GM18502 (cell line): ENCODE measurements around the gene ITPR3.
"Not testable (repeated sequence)": the region's sequence is repeated elsewhere in the genome, so short reads cannot be mapped to it uniquely, and the experiment has no call there.

ENCODE experiments used
- ATAC-seq: cut with Tn5 transposase; IDR thresholded peaks from one replicate; pipeline ENCODE4 v1.9.1; 2021; ENCODE audit warnings: mild to moderate bottlenecking; ENCODE audit not compliant: unreplicated experiment, poor library complexity

ITPR3 gene

GRCh38 chr6:33610779-33611732, 10.1 kb upstream of the ITPR3 start:
- ATAC-seq = no peak

DNA sequence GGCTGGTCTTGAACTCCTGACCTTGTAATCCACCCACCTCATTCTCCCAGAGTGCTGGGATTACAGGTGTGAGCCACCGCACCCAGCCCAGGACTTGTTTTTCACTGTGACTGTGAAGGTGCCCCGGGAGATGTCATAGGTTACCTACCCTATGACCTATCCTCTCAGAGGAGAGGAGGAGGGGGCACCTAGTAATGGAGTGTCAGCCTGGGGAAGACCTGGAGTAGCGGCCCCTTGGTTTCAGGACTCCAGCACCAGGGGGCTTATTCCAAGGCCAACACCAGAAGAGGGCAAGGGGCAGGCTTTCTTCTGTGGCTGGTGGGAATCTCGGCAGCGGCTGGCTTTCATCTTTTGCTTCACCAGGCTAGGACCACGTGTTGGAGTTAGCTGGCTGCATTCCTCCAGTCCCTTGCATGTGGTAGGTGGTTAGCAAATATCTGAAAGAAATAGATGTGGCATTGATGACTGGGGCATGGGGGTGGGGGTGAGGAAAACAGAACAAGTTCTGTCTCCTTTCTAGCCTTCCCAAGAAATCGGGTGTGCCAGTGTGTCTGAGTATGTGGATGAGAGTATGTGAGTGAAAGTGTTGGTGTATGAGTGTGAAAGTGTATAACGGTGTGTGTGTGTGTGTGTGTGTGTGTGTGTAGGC, 7.9 kb upstream of the ITPR3 start:
- ATAC-seq = no peak

- ATAC-seq = no peak
Observed at GRCh38 chr6:33613795-33614168, 7.3 kb upstream of the ITPR3 start.

DNA sequence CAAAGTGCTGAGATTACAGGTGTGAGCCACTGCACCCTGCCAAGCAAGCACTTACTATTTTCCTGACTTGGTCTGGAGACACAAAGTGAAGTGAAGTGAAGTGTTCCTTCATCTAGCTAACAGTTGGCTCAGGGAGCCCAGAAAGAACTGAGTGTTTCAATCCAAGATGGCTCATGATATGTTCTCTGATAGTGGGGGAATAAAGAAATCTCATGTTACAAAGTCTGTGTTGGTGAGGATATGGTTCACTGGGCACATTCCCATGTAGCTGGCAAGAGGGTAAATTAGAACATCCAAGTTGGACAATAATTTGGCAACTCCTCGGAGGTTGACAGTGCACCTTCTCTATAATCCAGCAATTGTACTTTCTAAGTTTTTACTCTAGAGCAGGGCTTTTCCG, 5.0 kb upstream of the ITPR3 start:
- no peak for ATAC-seq

GRCh38 chr6:33616913-33617312, 4.2 kb upstream of the ITPR3 start:
- no peak for ATAC-seq

- no peak for ATAC-seq
Observed at GRCh38 chr6:33619166-33619840, 1.8 kb upstream of the ITPR3 start.

DNA sequence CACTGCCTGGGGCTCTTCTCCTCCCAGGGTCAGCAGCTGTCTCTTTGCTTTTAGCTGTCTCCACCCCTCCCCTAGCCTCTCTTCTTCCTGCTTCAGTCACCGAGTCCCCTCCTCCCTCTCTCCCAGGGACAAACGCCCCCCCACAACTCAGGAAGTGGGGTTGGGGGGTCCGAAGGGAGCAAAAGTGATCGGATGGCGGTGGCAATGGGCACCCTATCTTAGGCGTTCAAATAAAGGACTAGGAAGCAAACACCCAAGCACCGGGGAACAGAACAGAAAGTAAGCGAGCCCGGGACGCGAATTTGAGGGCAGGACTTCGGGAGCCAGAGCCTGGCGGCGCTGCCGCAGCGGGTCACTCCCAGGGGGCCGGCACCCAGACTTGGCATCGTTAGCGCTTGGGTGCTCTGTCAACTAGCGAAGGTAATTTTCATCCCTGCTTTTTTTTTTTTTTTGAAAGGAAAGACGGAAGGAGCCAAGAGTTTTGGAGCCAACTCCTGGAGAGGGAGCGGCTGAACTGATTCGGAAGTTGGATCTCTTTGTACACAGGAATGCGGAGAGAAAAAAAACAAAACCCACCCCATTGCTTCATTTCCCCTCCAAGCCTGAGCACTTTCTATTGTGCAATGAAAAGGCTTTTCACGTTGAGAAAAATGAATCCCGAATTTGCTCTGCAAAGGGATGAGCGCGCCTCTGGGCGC, 815 bp upstream of the ITPR3 start:
- no peak for ATAC-seq

GRCh38 chr6:33621711-33622388, 728 bp downstream of the ITPR3 start:
- peak; percentile 15 for ATAC-seq

- ATAC-seq = no peak
Observed at GRCh38 chr6:33622456-33623431, 1.6 kb downstream of the ITPR3 start.

DNA sequence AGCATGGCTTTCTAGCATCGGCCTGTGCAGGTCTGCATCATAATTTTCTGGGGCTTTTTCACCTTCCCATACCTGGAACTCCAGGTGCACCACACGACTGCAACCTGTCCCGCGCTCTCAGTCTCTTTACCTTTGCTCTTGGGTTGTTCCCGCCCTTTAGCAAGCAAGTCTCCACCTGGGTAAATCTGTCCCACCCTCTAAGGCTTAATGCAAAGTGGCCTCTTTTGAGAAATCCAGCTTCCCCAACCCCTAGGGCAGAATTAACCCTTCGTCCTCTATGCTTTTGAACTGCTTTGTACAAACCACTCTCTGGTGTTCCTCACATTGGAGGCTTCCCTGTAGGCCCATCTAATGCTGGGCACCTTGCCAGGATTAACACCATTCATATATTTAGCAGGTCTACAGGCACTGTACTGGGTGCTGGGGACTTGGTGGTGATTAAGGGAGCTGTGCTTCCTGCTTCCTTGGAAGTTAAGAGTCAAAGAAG, 2.8 kb downstream of the ITPR3 start:
- ATAC-seq = no peak

DNA sequence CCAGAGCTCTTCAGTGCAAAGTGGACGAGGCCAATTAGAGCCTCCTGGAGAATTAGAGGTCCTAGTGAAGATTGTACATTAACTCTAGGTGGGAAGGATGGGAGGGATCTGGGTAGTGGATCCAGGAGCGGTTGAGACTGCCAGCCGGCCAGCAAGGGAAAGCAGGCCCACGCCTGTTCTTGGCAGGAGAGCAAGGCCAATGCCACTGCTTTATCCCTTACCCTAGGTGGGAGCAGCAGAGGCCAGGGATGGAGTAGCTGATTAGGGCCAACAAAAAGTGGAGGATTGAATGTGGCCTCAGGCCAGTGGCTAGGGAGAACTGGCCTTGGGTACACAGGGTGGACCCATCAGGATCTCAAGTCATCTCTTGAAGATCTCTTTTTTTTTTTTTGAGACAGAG, 3.7 kb downstream of the ITPR3 start:
- no peak for ATAC-seq

DNA sequence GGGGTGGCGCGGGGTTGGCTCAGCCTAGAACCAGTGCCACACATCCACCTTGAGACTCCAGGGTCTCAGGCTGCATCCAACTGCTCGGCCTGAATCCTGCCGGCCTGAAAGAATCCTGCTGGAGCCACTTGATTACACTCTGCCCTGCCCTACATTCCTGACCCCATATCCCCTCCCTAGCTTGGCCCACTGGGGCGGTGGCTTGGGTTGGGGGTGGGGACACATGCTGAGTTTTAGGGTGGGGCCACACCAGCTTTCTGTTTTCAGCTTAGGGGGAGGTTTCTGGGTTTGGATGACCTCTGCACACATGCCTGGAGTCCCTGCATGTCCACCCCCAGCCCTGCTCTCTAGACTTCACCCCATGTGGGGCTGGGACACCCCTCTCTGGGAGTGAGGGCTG, 6.8 kb downstream of the ITPR3 start:
- ATAC-seq = no peak

DNA sequence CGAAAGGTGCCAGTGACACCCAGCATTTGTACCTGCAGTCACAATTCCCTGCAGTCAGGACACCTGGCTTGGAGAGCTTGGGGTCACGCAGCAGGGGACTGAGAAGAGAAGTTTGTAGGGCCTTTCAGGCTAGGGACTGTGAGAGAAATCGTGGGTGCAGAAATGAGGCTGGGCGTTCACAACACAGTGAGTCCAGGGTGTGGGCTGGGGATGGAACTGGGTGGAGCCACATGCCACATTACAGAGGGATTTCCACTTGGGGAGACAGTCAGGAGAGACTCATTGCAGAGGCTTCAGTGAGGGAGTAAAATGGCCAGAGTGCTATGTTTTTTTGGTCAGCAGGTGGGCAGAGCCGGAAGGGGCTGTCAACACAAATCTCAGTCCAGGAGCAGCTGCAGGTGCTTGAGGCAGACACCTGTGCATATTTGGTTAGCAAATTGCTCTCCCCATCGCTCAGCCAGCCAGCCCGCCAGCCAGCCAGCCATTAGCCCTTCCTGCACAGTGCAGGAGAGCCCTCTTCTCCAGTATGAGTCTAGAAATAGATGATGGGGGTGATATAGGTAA, 7.4 kb downstream of the ITPR3 start:
- ATAC-seq = no peak

DNA sequence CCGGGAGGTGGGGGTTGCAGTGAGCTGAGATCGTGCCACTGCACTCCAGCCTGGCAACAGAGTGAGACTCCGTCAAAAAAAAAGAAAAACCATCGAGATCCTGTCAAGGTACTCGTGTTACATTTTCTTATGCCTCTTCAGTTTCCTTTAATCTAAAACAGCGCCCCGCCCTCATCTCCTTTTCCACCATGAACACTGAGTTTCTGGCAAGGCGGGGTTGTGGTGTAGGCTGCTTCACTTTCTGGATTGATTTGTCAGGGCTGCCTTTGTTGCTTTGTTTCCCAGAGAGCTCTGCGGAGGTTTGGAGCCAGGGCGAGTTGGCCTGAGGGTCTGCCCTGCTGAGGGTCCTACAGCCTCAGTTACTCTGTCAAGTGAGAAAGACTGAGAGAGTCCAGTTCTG, 8.9 kb downstream of the ITPR3 start:
- ATAC-seq = no peak

DNA sequence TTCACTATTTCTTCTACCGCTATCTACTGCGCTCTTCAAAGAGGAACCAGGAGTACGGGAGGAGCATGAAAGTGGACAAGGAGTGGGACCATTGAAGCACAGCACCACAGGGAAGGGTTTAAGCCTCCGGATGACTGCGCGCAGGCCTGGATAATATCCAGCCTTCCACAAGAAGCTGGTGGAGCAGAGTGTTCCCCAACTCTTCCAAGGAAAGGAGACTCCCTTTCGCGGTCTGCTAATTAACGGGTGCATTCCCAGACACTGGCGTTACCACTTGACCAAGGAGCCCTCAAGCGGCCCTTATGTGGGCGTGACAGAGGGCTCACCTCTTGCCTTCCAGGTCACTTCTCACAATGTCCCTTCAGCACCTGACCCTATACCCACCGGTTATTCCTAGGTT, 10.4 kb downstream of the ITPR3 start:
- ATAC-seq = not testable (repeated sequence)

- no peak for ATAC-seq
Observed at GRCh38 chr6:33631971-33632557, 10.9 kb downstream of the ITPR3 start.

GRCh38 chr6:33632558-33633039, 11.5 kb downstream of the ITPR3 start:
- no peak for ATAC-seq

DNA sequence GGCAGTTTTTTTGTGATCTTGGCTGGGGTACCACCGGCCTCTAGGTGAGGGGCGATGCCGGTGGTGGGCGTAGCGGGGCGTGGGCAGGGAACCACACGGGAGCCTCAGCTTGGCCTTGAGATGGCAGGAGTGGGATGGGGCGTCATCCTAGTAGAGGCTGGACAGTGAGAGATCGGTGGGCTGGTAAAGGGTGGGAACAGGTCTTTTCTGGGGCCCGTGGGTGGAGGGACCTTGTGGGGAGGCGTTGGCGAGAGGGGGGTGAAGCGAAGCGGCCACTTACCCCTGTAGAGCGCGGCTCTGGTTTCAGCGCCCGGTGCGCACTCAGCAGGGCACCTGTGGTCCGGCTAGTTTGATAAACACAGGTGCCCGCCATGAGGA, 12.0 kb downstream of the ITPR3 start:
- peak; percentile 34 for ATAC-seq
